ENCODE results near the gene BICC1.

Gene BICC1

DNA sequence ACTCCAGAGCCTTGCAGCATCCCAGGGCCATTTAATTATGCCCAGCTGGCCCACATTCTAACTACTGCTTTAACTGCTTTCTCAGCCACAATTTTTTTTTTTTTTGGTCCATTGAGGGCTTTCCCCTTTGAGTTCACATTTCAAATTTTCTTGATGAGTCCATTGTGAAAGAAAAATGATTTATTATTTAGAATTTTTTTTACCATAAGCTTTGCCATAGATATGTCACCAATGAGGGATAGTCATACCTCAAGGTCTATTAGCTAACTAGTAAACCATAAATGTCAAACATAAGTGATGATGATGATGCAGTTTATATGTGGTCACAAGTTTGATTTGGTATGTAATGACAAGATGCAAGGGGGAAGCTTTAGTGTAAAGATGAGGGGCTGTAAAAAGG lies 282.9 kb downstream of the BICC1 start:
- DNase-seq, result no peak

DNA sequence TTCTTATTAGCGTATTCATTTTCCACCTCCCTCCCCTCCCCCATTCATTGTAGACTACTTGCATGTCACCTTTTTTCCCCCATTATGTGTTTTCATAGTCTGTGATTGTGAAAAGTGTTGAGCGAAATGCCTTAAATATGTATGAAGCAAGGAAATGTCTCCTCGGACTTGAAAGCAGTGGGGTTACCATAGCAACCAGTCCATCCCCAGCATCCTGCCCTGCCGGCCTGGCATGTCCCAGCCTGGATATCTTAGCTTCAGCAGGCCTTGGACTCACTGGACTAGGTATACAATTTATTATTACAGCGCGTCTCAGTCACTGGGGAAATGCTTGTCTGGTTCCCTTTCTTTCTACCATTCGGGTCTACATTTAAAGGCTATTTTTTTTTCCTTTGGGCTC lies 283.6 kb downstream of the BICC1 start:
- DNase-seq, result no peak

DNA sequence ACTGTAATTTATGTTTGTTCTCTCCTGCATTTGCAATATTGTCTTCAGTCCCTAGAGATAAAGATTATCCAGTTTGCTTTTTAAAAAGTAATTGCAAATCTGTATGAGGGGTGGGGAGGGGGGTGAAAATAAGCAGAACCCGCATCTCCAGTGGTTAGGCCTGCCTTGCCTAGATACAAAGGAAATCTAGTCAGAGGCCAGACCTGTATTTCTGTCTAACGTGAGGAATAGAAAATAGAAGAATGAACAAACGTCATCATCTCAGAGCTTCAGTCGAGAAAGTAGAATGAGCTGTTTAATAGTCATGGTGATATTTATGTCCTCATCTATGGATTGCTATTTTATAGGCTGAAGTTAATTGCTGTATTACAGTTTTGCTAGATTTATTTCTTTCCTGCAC lies 284.2 kb downstream of the BICC1 start:
- DNase-seq, result no peak

GRCh38 chr10:58797356-58797755 lies 284.7 kb downstream of the BICC1 start:
- no peak for DNase-seq

DNA sequence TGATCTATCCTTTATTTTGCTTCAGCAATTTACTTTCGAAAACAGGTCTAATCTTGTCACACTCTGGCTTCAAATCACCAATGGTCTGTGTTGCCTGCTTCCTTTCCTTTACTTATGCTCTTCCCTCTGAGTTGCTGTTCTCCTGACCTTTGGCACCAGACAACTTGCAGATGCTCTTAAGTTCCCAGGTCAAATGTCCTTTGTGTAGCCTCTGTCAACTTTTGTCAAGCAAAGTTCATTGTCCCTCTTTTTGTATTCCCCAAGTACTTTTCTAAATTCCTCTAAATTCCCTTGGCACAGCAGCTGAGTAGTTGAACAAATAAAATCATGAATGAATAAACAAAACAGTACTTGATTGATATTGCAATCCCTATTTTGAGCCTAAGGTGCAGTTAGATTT lies 289.4 kb downstream of the BICC1 start:
- no peak for DNase-seq

- no peak for DNase-seq
Observed at GRCh38 chr10:58806323-58806722, 293.7 kb downstream of the BICC1 start.

DNA sequence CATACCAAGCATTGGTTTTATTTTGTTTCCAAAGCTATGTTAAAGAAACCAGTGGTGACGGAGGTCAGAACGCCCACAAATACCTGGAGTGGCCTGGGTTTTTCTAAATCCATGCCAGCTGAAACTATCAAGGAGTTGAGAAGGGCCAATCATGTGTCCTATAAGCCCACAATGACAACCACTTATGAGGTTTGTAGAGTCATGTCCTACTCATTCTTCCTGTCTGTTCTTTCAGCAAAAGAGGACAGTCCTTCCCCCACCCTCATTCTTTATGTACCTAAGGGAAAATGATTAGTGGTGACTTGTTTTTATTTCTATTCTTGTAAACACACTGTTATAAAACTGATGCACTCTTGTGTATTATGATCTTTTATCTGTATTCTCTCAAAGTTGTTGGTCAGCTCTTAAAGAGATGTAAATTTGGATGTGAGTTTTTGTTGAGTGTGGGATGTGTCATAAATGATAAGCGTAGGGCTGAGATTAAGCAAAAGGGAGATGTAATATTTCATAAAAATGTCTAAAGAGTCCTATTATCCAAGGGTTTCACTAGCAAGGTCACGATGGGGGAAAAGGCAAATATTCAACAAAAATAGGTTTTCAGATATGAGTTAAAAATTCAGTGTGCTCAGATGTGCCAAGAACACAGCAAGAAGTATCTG lies 294.4 kb downstream of the BICC1 start:
- no peak for DNase-seq

GRCh38 chr10:58807629-58808022 lies 295.0 kb downstream of the BICC1 start:
- DNase-seq, result no peak

- DNase-seq, result no peak
Observed at GRCh38 chr10:58810751-58811150, 298.1 kb downstream of the BICC1 start.

- DNase-seq, result no peak
Observed at GRCh38 chr10:58813573-58813972, 300.9 kb downstream of the BICC1 start.

GRCh38 chr10:58817201-58817846 lies 304.7 kb downstream of the BICC1 start:
- DNase-seq, result no peak

GRCh38 chr10:58818900-58819299 lies 306.2 kb downstream of the BICC1 start:
- DNase-seq, result no peak

- no peak for DNase-seq
Observed at GRCh38 chr10:58820386-58820785, 307.7 kb downstream of the BICC1 start.

DNA sequence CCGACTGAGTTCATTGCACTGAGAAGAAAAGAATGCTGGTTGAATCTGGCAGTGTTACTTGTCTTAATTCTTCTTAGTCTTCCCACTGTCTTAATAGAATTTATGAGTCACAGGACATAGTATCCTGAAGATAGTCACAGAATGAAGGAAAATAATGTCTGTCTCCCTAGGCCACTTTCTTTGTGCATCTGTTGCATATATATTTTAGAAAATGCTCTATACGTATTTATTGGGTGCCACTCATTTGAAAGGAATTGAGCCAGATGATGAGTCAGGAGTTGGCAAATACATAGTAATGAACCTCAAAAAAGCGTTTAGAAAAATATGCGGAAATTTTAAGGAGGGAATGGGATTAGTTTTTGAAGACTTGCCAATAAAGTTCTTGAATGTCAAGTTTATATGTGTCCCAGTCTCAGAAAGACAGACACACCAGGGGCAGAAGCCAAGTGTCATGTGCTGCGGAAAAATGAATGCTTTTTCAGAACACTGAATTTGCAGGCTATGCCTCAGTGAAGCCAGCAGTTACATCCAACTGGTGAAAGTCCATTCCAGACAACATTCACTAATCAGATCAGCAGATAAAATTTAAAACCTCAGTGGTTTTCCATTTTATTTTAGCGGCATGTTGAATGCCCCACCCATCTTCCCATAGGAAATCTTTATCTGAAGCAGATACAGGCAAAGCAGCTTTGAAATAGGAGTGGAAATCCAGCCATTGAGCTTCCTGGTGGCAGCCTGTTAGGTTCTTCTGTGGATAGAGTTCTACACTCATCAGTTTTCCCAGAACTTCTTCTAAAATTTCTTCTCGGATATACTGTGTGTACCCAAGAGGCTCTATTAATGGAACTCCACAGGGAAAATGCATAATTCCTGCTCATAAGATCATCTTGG lies 308.4 kb downstream of the BICC1 start:
- no peak for DNase-seq

DNA sequence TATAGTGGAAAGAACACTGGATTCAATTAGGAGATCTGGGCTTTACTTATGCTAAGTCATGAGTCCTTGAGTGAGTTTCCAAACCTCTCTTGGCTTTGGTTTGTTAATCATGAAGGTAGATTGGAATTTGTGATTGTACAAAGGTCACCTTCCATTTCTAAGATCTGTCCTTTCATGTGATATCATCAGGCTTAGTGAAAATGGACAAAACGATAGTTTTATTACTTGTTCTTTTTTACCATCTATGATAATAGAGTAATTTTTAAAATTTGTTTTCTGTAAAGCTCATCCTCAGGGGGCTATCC lies 309.0 kb downstream of the BICC1 start:
- DNase-seq, result no peak

- DNase-seq, result no peak
Observed at GRCh38 chr10:58823983-58824382, 311.3 kb downstream of the BICC1 start.

GRCh38 chr10:58824396-58824795 lies 311.7 kb downstream of the BICC1 start:
- no peak for DNase-seq

GRCh38 chr10:58826694-58827093 lies 314.0 kb downstream of the BICC1 start:
- peak; percentile 26 for DNase-seq

- no peak for DNase-seq
Observed at GRCh38 chr10:58827381-58827780, 314.7 kb downstream of the BICC1 start.

DNA sequence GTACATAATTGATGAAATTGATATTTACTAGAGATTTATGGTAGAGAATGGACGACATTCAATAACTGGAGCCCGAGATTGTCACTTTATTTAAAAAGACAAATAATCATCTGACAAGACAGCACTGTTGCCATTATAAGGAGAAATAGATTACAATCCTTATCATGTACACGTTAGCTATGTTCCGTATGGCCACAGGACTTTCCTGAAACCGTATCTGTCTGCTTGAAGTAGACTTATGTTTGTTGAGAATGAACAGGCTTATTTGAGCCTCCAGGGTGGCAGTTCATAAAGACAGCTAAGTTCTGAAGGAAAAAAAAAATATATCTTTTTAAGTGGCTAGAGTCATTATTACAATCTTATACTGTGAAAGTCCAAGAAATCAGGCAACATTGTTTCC lies 317.2 kb downstream of the BICC1 start:
- DNase-seq, result no peak

DNA sequence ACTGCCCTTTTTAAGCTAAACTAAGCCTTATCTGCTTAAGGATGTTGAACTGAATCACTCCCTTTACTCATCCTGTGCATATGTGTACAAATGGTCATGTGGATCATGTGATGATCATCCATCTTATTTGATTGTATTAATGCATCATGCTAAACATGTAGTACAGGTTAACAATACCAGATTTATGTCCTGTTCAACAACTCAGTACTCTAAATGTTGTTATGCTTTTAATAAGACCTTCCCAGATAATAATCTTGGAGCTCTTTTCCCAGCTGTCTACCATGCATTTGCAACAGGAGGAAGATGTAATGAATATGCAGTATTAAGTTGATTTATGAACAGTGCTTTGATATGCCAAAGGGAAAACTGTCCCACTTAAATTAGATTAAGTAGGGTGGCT lies 318.0 kb downstream of the BICC1 start:
- DNase-seq, result no peak

- DNase-seq, result no peak
Observed at GRCh38 chr10:58833771-58834561, 321.3 kb downstream of the BICC1 start.

DNA sequence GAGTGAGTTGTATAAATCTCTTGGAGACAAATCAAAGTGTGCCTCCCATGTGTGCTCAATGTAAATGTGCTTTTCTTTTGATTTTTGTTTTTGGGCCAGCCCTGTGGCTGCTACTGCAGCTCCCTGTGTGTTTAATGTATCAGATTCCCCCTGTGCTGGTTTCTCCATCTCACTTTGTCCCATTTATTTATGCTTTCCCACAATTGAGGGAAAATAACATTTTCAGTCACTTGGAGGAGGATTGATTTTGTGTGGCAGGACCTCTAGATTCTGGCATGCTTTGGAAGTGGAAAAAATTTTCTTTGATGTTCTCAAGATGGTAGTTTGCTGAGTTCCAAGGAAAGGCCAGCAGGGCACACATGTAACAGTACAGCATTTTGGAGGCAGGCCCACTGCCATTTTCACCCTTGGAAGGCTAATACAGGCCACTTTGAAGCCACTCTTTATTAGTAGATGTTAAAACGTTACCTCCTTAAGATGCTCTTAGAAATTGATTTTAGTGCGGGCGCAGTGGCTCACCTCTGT lies 323.6 kb downstream of the BICC1 start:
- DNase-seq, result no peak

Data from hematopoietic multipotent progenitor cell treated with erythropoietin and hydrocortisone succinate and interleukin-3 and kit ligand, for 8 days (in vitro differentiated cells).